Mesenchymal stem cell (in vitro differentiated cells and primary cell): ENCODE measurements around the gene LAMC2.
"Not testable (repeated sequence)": the region's sequence is repeated elsewhere in the genome, so short reads cannot be mapped to it uniquely, and the experiment has no call there.

ENCODE experiments used
- DNase-seq: peaks from one replicate; pipeline ENCODE4 v3.0.0-alpha.2; 2013
- H2AFZ ChIP-seq: one replicate; pipeline ENCODE4 v1.6.1; 2013; ENCODE audit warnings: low read depth, mild to moderate bottlenecking, control low read depth, inconsistent platforms, low read length, moderate library complexity
- H2AK5ac ChIP-seq: 2 replicates; pipeline ENCODE4 v1.6.1; 2013; ENCODE audit warnings: low read length, moderate library complexity, mild to moderate bottlenecking, inconsistent platforms; ENCODE audit not compliant: severe bottlenecking
- H2BK120ac ChIP-seq: one replicate; pipeline ENCODE4 v1.6.1; 2013; ENCODE audit warnings: low read depth, mild to moderate bottlenecking, inconsistent platforms, low read length, moderate library complexity
- H2BK12ac ChIP-seq, 2 experiments: one replicate each; pipeline ENCODE4 v1.6.1; 2013; ENCODE audit warnings: inconsistent platforms in 2 of 2, low read length in 2 of 2, mild to moderate bottlenecking in 2 of 2, moderate library complexity in 2 of 2, control low read depth in 1 of 2
- H2BK15ac ChIP-seq: one replicate; pipeline ENCODE4 v1.6.1; 2013; ENCODE audit warnings: mild to moderate bottlenecking, low read depth, inconsistent platforms; ENCODE audit not compliant: poor library complexity, severe bottlenecking
- H2BK5ac ChIP-seq: 2 replicates; pipeline ENCODE4 v1.6.1; 2013; ENCODE audit warnings: low read depth, mild to moderate bottlenecking, low read length, control low read depth, inconsistent platforms; ENCODE audit not compliant: poor library complexity, severe bottlenecking
- H3K14ac ChIP-seq, 2 experiments: one replicate each; pipeline ENCODE4 v1.6.1; 2013; ENCODE audit warnings: inconsistent platforms in 2 of 2, low read length in 2 of 2, control low read depth in 1 of 2, mild to moderate bottlenecking in 1 of 2, moderate library complexity in 1 of 2
- H3K18ac ChIP-seq, 2 experiments: one replicate each; pipeline ENCODE4 v1.6.1; 2013; ENCODE audit warnings: inconsistent platforms in 2 of 2, low read length in 2 of 2, control low read depth in 1 of 2, low read depth in 1 of 2, mild to moderate bottlenecking in 1 of 2
- H3K23ac ChIP-seq, 2 experiments: one replicate each; pipeline ENCODE4 v1.6.1; 2013; ENCODE audit warnings: inconsistent platforms in 2 of 2, low read length in 2 of 2, mild to moderate bottlenecking in 2 of 2, moderate library complexity in 2 of 2, control low read depth in 1 of 2
- H3K27ac ChIP-seq: 2 replicates; pipeline ENCODE4 v1.5.1; 2013; ENCODE audit warnings: mild to moderate bottlenecking, moderate library complexity, low read length, control low read depth, inconsistent platforms; ENCODE audit not compliant: poor library complexity, severe bottlenecking
- H3K27me3 ChIP-seq, 2 experiments: 2 replicates each; pipeline versions ENCODE4 v1.6.1 to v1.7.0; 2013; ENCODE audit warnings: low read length in 2 of 2, mild to moderate bottlenecking in 2 of 2, moderate library complexity in 2 of 2, control low read depth in 1 of 2, inconsistent platforms in 1 of 2; ENCODE audit not compliant: control insufficient read depth in 1 of 2, insufficient read depth in 1 of 2
- H3K36me3 ChIP-seq, 2 experiments: 2 replicates each; pipeline versions ENCODE4 v1.6.1 to v1.7.0; 2013; ENCODE audit warnings: low read length in 2 of 2, control low read depth in 1 of 2, inconsistent platforms in 1 of 2, low read depth in 1 of 2, mild to moderate bottlenecking in 1 of 2; ENCODE audit not compliant: insufficient read depth in 2 of 2, control insufficient read depth in 1 of 2
- H3K4ac ChIP-seq, 2 experiments: one replicate each; pipeline ENCODE4 v1.6.1; 2013; ENCODE audit warnings: inconsistent platforms in 2 of 2, low read length in 2 of 2, mild to moderate bottlenecking in 2 of 2, moderate library complexity in 2 of 2, control low read depth in 1 of 2, low read depth in 1 of 2
- H3K4me1 ChIP-seq: 2 replicates; pipeline ENCODE4 v1.6.1; 2013; ENCODE audit warnings: low read depth, low read length, control low read depth; ENCODE audit not compliant: control insufficient read depth, insufficient read depth
- H3K4me2 ChIP-seq: 2 replicates; pipeline ENCODE4 v1.6.1; 2013; ENCODE audit warnings: low read length, mild to moderate bottlenecking, inconsistent platforms; ENCODE audit not compliant: poor library complexity, severe bottlenecking
- H3K4me3 ChIP-seq, 2 experiments: 2 replicates each; pipeline versions ENCODE4 v1.5.1 to v1.7.0; 2013; ENCODE audit warnings: low read length in 2 of 2, mild to moderate bottlenecking in 2 of 2, control low read depth in 1 of 2, low read depth in 1 of 2; ENCODE audit not compliant: insufficient read depth in 1 of 2
- H3K79me1 ChIP-seq: replicated peaks from 2 replicates; pipeline ENCODE4 v1.6.1; 2013; ENCODE audit warnings: mild to moderate bottlenecking, control low read depth, low read length, inconsistent platforms; ENCODE audit not compliant: poor library complexity, severe bottlenecking
- H3K9ac ChIP-seq: 2 replicates; pipeline ENCODE4 v1.7.0; 2013; ENCODE audit warnings: mild to moderate bottlenecking, low read length, moderate library complexity
- H3K9me3 ChIP-seq: 2 replicates; pipeline ENCODE4 v1.7.0; 2013; ENCODE audit warnings: mild to moderate bottlenecking, low read length; ENCODE audit not compliant: control insufficient read depth
- H4K8ac ChIP-seq: one replicate; pipeline ENCODE4 v1.6.1; 2013; ENCODE audit warnings: inconsistent platforms, mild to moderate bottlenecking, low read length, moderate library complexity
- H4K91ac ChIP-seq: one replicate; pipeline ENCODE4 v1.6.1; 2013; ENCODE audit warnings: mild to moderate bottlenecking, low read length, inconsistent platforms
- whole genome bisulfite sequencing: methylation state at CpG from one replicate; pipeline ENCODE4 v1.1.7; 2013; ENCODE audit warnings: mixed read lengths; 5-methylcytosine and 5-hydroxymethylcytosine counted together

The LAMC2 gene

GRCh38 chr1:183147735-183148134, 38.3 kb upstream of the LAMC2 start:
- Histone ChIP-seq H2AK5ac (peak overlapping the region; percentile 18), H2BK12ac (peak overlapping the region in 1 of 2 experiments; percentile 47)
- no peak for DNase-seq

GRCh38 chr1:183148599-183148998, 37.5 kb upstream of the LAMC2 start:
- Histone ChIP-seq H4K8ac (no peak overlapping the region), H3K4me2 (no peak overlapping the region), H2AFZ (no peak overlapping the region), H3K4me1 (peaks cover 6% of the 10 kb centered on the region), H3K27ac (peak overlapping the region; percentile 38), H3K36me3 (peaks cover 0 to 27% of the 10 kb centered on the region in 2 experiments), H4K91ac (no peak overlapping the region), H2BK120ac (no peak overlapping the region), H3K27me3 (no peaks in the 10 kb centered on the region), H3K9me3 (no peaks in the 10 kb centered on the region), H3K18ac (no peak overlapping the region), H3K4ac (peak overlapping the region in 1 of 2 experiments; percentile 51), H2BK5ac (no peak overlapping the region), H2BK15ac (no peak overlapping the region), H2AK5ac (no peak overlapping the region), H3K14ac (no peak overlapping the region), H3K4me3 (no peak overlapping the region), H3K9ac (peak overlapping the region; percentile 67), H3K23ac (no peak overlapping the region), H3K79me1 (peaks cover 3% of the 10 kb centered on the region), H2BK12ac (no peak overlapping the region)
- peak; percentile 24 for DNase-seq
- WGBS: 53% methylated on average over 5 of the region's 5 CpGs

More at GRCh38 chr1:183147735-183148134, 38.3 kb upstream of the LAMC2 start:
- Histone ChIP-seq H3K79me1 (peaks cover 3% of the 10 kb centered on the region), H4K8ac (no peak overlapping the region), H3K9ac (peak overlapping the region; percentile 67), H3K4me1 (peaks cover 6% of the 10 kb centered on the region), H3K4ac (no peak overlapping the region), H4K91ac (no peak overlapping the region), H3K36me3 (peaks cover 3 to 36% of the 10 kb centered on the region in 2 experiments), H3K23ac (no peak overlapping the region), H3K4me3 (no peak overlapping the region), H3K14ac (peak overlapping the region in 1 of 2 experiments; percentile 65), H3K27ac (no peak overlapping the region), H2BK120ac (no peak overlapping the region), H3K4me2 (no peak overlapping the region), H3K27me3 (no peaks in the 10 kb centered on the region), H3K9me3 (no peaks in the 10 kb centered on the region), H2AFZ (no peak overlapping the region), H2BK5ac (no peak overlapping the region), H3K18ac (peak overlapping the region in 1 of 2 experiments; percentile 56), H2BK15ac (no peak overlapping the region)
- 85% methylated on average over 2 of the region's 2 CpGs for WGBS

GRCh38 chr1:183149273-183149672, 36.8 kb upstream of the LAMC2 start:
- H3K4me2 ChIP-seq: no peak overlapping the region
- 95% methylated on average over 1 of the region's 1 CpG for WGBS
- H3K4me1 ChIP-seq: peaks cover 6% of the 10 kb centered on the region
- peak overlapping the region; percentile 67 for H3K9ac ChIP-seq
- peak overlapping the region in 1 of 2 experiments; percentile 93 for H3K14ac ChIP-seq
- H2BK12ac ChIP-seq: peak overlapping the region in 1 of 2 experiments; percentile 54
- H3K27me3 ChIP-seq: no peaks in the 10 kb centered on the region
- no peaks in the 10 kb centered on the region for H3K79me1 ChIP-seq
- H4K91ac ChIP-seq: no peak overlapping the region
- H2BK15ac ChIP-seq: no peak overlapping the region
- peaks cover 0 to 20% of the 10 kb centered on the region in 2 experiments for H3K36me3 ChIP-seq
- no peaks in the 10 kb centered on the region for H3K9me3 ChIP-seq
- H3K4ac ChIP-seq: no peak overlapping the region
- no peak overlapping the region for H2AK5ac ChIP-seq
- H3K18ac ChIP-seq: peak overlapping the region in 1 of 2 experiments; percentile 66
- no peak overlapping the region for H3K4me3 ChIP-seq
- no peak overlapping the region for H3K23ac ChIP-seq
- H2AFZ ChIP-seq: no peak overlapping the region
- no peak overlapping the region for H2BK5ac ChIP-seq
- H3K27ac ChIP-seq: no peak overlapping the region
- H4K8ac ChIP-seq: no peak overlapping the region
- no peak overlapping the region for H2BK120ac ChIP-seq
- DNase-seq: no peak

- H3K36me3 ChIP-seq: peaks cover 0 to 13% of the 10 kb centered on the region in 2 experiments
- not testable (repeated sequence) for H2BK5ac ChIP-seq, H3K27me3 ChIP-seq, H3K4me2 ChIP-seq, H2BK15ac ChIP-seq, DNase-seq, H2BK12ac ChIP-seq, H3K4ac ChIP-seq, H2AFZ ChIP-seq, H3K4me1 ChIP-seq, H4K91ac ChIP-seq, H2AK5ac ChIP-seq, H3K79me1 ChIP-seq, H3K9me3 ChIP-seq, H3K23ac ChIP-seq, H3K27ac ChIP-seq, H3K4me3 ChIP-seq, H2BK120ac ChIP-seq, H4K8ac ChIP-seq, H3K18ac ChIP-seq
- WGBS: 100% methylated on average over 1 of the region's 1 CpG
- peak overlapping the region in 1 of 2 experiments; percentile 86 for H3K14ac ChIP-seq
- H3K9ac ChIP-seq: peak overlapping the region; percentile 67
Observed at GRCh38 chr1:183150032-183150431, 36.0 kb upstream of the LAMC2 start.
